Fibroblast of lung (primary cell): ENCODE data around the gene POLR3F. TPM values are rescaled to one million over a fixed set of nuclear protein-coding genes. Genes with fewer than 3 reads are reported as not detected.
A peak's percentile ranks its signal among the peaks of the same experiment; 100 is the strongest.

Experiments used
- DNase-seq, 2 donors: peaks; one replicate each; pipeline versions ENCODE4 v3.0.0 to v3.0.0-alpha.2; 2010; ENCODE audit warnings: low read depth in 2 of 2
- H2AFZ ChIP-seq: 2 replicates; pipeline ENCODE4 v1.5.1; 2012; ENCODE audit warnings: low read length, control low read depth, inconsistent platforms
- H3K27ac ChIP-seq: 2 replicates; pipeline ENCODE4 v1.5.1; 2011; ENCODE audit warnings: low read length, control low read depth; ENCODE audit not compliant: insufficient read depth
- H3K27me3 ChIP-seq: 2 replicates; pipeline ENCODE4 v1.5.1; 2011; ENCODE audit warnings: mild to moderate bottlenecking, low read length; ENCODE audit not compliant: control insufficient read depth, insufficient read depth
- H3K36me3 ChIP-seq: 2 replicates; pipeline ENCODE4 v1.5.1; 2011; ENCODE audit warnings: low read length; ENCODE audit not compliant: control insufficient read depth, insufficient read depth
- H3K4me1 ChIP-seq: 2 replicates; pipeline ENCODE4 v1.5.1; 2011; ENCODE audit warnings: low read length; ENCODE audit not compliant: control insufficient read depth, insufficient read depth; ENCODE audit errors: extremely low read depth
- H3K4me2 ChIP-seq: 2 replicates; pipeline ENCODE4 v1.5.1; 2011; ENCODE audit warnings: low read length, control low read depth; ENCODE audit not compliant: insufficient read depth; ENCODE audit errors: extremely low read depth
- H3K4me3 ChIP-seq, 4 experiments: fragments of 200-600 bp in 1 of 4; sonication (generic) in 1 of 4; replicated peaks in 1 of 4; 2 replicates each; pipeline ENCODE4 v1.5.1; 2011 to 2016; ENCODE audit warnings: low read length in 4 of 4, low read depth in 3 of 4, mild to moderate bottlenecking in 3 of 4, control low read depth in 2 of 4, inconsistent platforms in 1 of 4, mixed read lengths in 1 of 4; ENCODE audit not compliant: insufficient read depth in 1 of 4; ENCODE audit errors: control extremely low read depth in 1 of 4
- H3K79me2 ChIP-seq: 2 replicates; pipeline ENCODE4 v1.5.1; 2012; ENCODE audit warnings: mild to moderate bottlenecking, low read length, inconsistent platforms; ENCODE audit not compliant: control insufficient read depth, insufficient read depth
- H3K9ac ChIP-seq: 2 replicates; pipeline ENCODE4 v1.5.1; 2011; ENCODE audit warnings: mild to moderate bottlenecking, low read length, control low read depth; ENCODE audit not compliant: insufficient read depth
- H3K9me3 ChIP-seq: 2 replicates; pipeline ENCODE4 v1.5.1; 2012; ENCODE audit warnings: low read depth, low read length; ENCODE audit not compliant: control insufficient read depth, insufficient read depth
- H4K20me1 ChIP-seq: 2 replicates; pipeline ENCODE4 v1.5.1; 2011; ENCODE audit warnings: low read length; ENCODE audit not compliant: control insufficient read depth, insufficient read depth; ENCODE audit errors: extremely low read depth
- CTCF ChIP-seq, 2 donors: IDR thresholded peaks in 1 of 2; conservative IDR thresholded peaks in 1 of 2; 1 replicate in 1 of 2; 2 replicates in 1 of 2; pipeline ENCODE4 v1.5.1; 2011 to 2012; ENCODE audit warnings: low read length in 2 of 2, control low read depth in 1 of 2, inconsistent platforms in 1 of 2, low read depth in 1 of 2, mild to moderate bottlenecking in 1 of 2
- EZH2 ChIP-seq: IDR thresholded peaks from 2 replicates; pipeline ENCODE4 v1.5.1; 2012; ENCODE audit warnings: low read length, control low read depth, mild to moderate bottlenecking; ENCODE audit errors: missing control alignments
- polyA plus RNA-seq, 2 donors: library from polyadenylated mRNA; depleted of rRNA in 1 of 2; stranded (reverse) in 1 of 2; unstranded in 1 of 2; fragments of >200 nt; gene quantifications; 2 replicates each; pipeline ENCODE4 v1.2.1, GENCODE V29; 2011 to 2012; ENCODE audit warnings: missing spikeins in 1 of 2
- total RNA-seq: library from RNA; depleted of rRNA; stranded (reverse); fragments of >200 nt; gene quantifications from 2 replicates; pipeline ENCODE4 v1.2.1, GENCODE V29; 2014

Gene POLR3F
- total and polyA plus RNA-seq, 2 donors (not counting 1 experiment from before 2014, with no cell fraction given): 11.2 to 20.5 TPM

- Histone ChIP-seq H3K9ac (no peak overlapping the region), H2AFZ (no peak overlapping the region), H3K4me2 (no peak overlapping the region), H3K9me3 (no peaks in the 10 kb centered on the region), H3K27ac (no peak overlapping the region), H3K4me3 (no peak overlapping the region), H3K27me3 (no peaks in the 10 kb centered on the region), H3K4me1 (peaks cover 2% of the 10 kb centered on the region), H4K20me1 (no peaks in the 10 kb centered on the region), H3K36me3 (no peaks in the 10 kb centered on the region), H3K79me2 (no peaks in the 10 kb centered on the region)
- no peak for TF ChIP-seq CTCF (conservative IDR thresholded peaks at IDR 0.05 in 1 of 2, IDR thresholded peaks at IDR 0.05 in 1 of 2; ENCODE audit: low read depth in 1 of 2, low read length in 2 of 2)
- DNase-seq: peak in 1 of 2 donors; percentile 66
Observed at GRCh38 chr20:18428490-18429173, 38.6 kb upstream of the POLR3F start.

GRCh38 chr20:18430172-18430826 is 36.9 kb upstream of the POLR3F start:
- H3K9ac ChIP-seq: no peak overlapping the region
- H3K4me2 ChIP-seq: no peak overlapping the region
- H3K4me3 ChIP-seq: no peak overlapping the region
- H3K27ac ChIP-seq: no peak overlapping the region
- H4K20me1 ChIP-seq: no peaks in the 10 kb centered on the region
- peaks cover 2% of the 10 kb centered on the region for H3K4me1 ChIP-seq
- no peaks in the 10 kb centered on the region for H3K79me2 ChIP-seq
- DNase-seq: no peak
- H2AFZ ChIP-seq: no peak overlapping the region
- TF ChIP-seq CTCF (conservative IDR thresholded peaks at IDR 0.05 in 1 of 2, IDR thresholded peaks at IDR 0.05 in 1 of 2; ENCODE audit: low read depth in 1 of 2, low read length in 2 of 2) (no peak), EZH2 (no peak)
- H3K36me3 ChIP-seq: no peaks in the 10 kb centered on the region
- no peaks in the 10 kb centered on the region for H3K27me3 ChIP-seq
- H3K9me3 ChIP-seq: no peaks in the 10 kb centered on the region

GRCh38 chr20:18431206-18431605 is 36.0 kb upstream of the POLR3F start:
- no peak for DNase-seq
- H3K27me3 ChIP-seq: no peaks in the 10 kb centered on the region

More at GRCh38 chr20:18431206-18431605, 36.0 kb upstream of the POLR3F start:
- no peak overlapping the region for H3K4me3 ChIP-seq
- no peak overlapping the region for H3K4me2 ChIP-seq
- H2AFZ ChIP-seq: no peak overlapping the region
- H3K36me3 ChIP-seq: no peaks in the 10 kb centered on the region
- peaks cover 2% of the 10 kb centered on the region for H3K4me1 ChIP-seq
- H4K20me1 ChIP-seq: no peaks in the 10 kb centered on the region
- TF ChIP-seq CTCF (conservative IDR thresholded peaks at IDR 0.05 in 1 of 2, IDR thresholded peaks at IDR 0.05 in 1 of 2; ENCODE audit: low read depth in 1 of 2, low read length in 2 of 2) (no peak), EZH2 (no peak)
- H3K79me2 ChIP-seq: no peaks in the 10 kb centered on the region
- H3K9ac ChIP-seq: no peak overlapping the region
- H3K27ac ChIP-seq: no peak overlapping the region
- H3K9me3 ChIP-seq: no peaks in the 10 kb centered on the region
